ENCODE data around the gene CTNND2. TPM values are rescaled to one million over a fixed set of nuclear protein-coding genes. Genes with fewer than 3 reads are reported as not detected.

The CTNND2 gene
- total and polyA plus RNA-seq, 9 of the 15 experiments (the other 6 are each of a cell fraction or from before 2014, with no cell fraction given): 0.03 to 0.35 TPM; not detected in 7

- Histone ChIP-seq H3K9me1 (ENCODE audit: control insufficient read depth, insufficient read depth, low read length) (no peaks in the 10 kb centered on the region), H2AFZ (ENCODE audit: low read depth, low read length) (no peak overlapping the region), H3K27me3 (ENCODE audit: control insufficient read depth in 2 of 2, insufficient read depth in 2 of 2, low read length in 2 of 2) (no peaks in the 10 kb centered on the region), H3K4me3 (no peak overlapping the region), H3K79me2 (ENCODE audit: control insufficient read depth, insufficient read depth, low read length) (no peaks in the 10 kb centered on the region), H3K27ac (ENCODE audit: extremely low read depth, low read depth, low read length) (no peak overlapping the region), H3K4me1 (replicated peaks in 1 of 2; ENCODE audit: control insufficient read depth in 2 of 2, insufficient read depth in 2 of 2, low read length in 2 of 2) (no peaks in the 10 kb centered on the region), H3K9ac (ENCODE audit: insufficient read depth in 1 of 2, low read depth in 2 of 2, low read length in 2 of 2) (no peak overlapping the region), H3K4me2 (ENCODE audit: insufficient read depth, low read length) (no peak overlapping the region), H3K36me3 (ENCODE audit: control insufficient read depth, insufficient read depth, low read length) (no peaks in the 10 kb centered on the region), H3K9me3 (replicated peaks; ENCODE audit: control insufficient read depth, insufficient read depth, low read depth, low read length) (no peaks in the 10 kb centered on the region), H4K20me1 (replicated peaks; ENCODE audit: control insufficient read depth, insufficient read depth, low read length) (no peaks in the 10 kb centered on the region)
- BruUV-seq (replicated peaks): no TSS peak
- CTCF ChIA-PET (ENCODE audit: low intra/inter-chr PET ratio): no interaction called here
- in situ Hi-C loops (cut with MboI): no loop called here
- intact Hi-C loops (cut with micrococcal nuclease): no loop called here
- TF ChIP-seq MTF1 (CRISPR knock-in tag; IDR thresholded peaks at IDR 0.05; ENCODE audit: borderline replicate concordance): no peak
- TF ChIP-seq PCBP2 (IDR thresholded peaks at IDR 0.05; ENCODE audit: low read depth, low read length, poor library complexity, severe bottlenecking): no peak
- TF ChIP-seq L3MBTL2 (IDR thresholded peaks at IDR 0.05): no peak
- TF ChIP-seq STAT6 (CRISPR knock-in tag; IDR thresholded peaks at IDR 0.05): no peak
- no peak for TF ChIP-seq JUN (IDR thresholded peaks at IDR 0.05; ENCODE audit: borderline replicate concordance, low read depth, low read length)
- no peak for TF ChIP-seq JUN (CRISPR knock-in tag; IDR thresholded peaks at IDR 0.05; ENCODE audit: borderline replicate concordance)
- no peak for TF ChIP-seq PHF20 (IDR thresholded peaks at IDR 0.05; ENCODE audit: partially characterized antibody)
- no peak for TF ChIP-seq C11orf30 (IDR thresholded peaks at IDR 0.05; ENCODE audit: low read depth)
- TF ChIP-seq ZKSCAN1 (IDR thresholded peaks at IDR 0.05; ENCODE audit: low read depth, low read length): no peak
- TF ChIP-seq ZNF445 (CRISPR knock-in tag; IDR thresholded peaks at IDR 0.05; ENCODE audit: low read depth): no peak
- POLR2A ChIA-PET: interaction anchor here (1.0 kb wide), 1 partner anchor 19 kb away, joined by 3 read pairs; no protein-coding TSS in a partner anchor
- no peak for DNase-seq (ENCODE audit: extremely low read depth in 1 of 4, low spot score in 3 of 4)
- ATAC-seq: no peak
- FAIRE-seq: no peak
These were observed 651.7 kb downstream of the CTNND2 start for GRCh38 chr5:11252523-11252922.

All from K562 (cell line).